NCI-H1105 treated with DMSO at 0.1 percent for 48 hours (cell line): ENCODE measurements around the gene PTPRD.
"Not testable (repeated sequence)": the region's sequence is repeated elsewhere in the genome, so short reads cannot be mapped to it uniquely, and the experiment has no call there.

ENCODE experiments used
- DNase-seq: peaks from one replicate; lab custom pipeline; 2025; lab: John Stamatoyannopoulos, UW

PTPRD gene

GRCh38 chr9:9310743-9311142 is 1302.1 kb downstream of the PTPRD start:
- DNase-seq: not testable (repeated sequence)

DNA sequence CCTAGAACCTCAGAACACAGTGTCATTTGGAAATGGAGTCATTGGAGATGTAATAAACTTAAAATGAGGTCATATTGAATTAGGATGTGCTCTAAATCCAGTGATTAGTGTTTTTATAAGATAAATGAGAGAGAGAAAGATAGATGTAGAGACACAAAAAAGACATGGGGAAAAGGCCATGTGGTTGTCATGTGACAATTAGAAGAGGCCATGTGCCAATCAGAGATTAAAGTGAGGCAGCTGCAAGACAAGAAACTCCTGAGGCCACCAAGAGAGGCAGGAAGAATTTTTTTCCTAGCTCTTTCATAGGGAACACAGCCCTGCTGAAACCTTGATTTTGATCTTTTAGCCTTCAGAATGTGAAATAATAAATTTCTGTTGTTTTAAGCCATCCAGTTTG is 1307.2 kb downstream of the PTPRD start:
- DNase-seq: no peak

DNA sequence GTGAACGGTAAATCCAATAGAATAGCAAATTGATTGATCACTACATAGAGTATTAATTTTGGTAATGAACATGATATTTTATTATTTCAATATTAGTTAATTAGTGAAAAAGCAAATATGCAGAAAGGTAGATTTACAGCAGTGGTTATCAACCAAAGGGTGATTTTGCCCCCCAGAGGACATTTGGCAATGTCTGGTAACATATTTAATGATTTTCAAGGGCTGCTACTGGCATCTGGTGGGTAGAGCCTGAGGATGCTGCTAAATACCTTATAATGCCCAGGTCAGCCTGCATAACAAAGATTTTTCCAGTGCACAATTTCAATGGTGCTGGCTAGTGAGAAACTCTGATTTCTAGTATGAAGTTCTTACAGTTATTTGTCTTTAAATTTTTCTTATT is 1313.7 kb downstream of the PTPRD start:
- no peak for DNase-seq

GRCh38 chr9:9286001-9286400 is 1326.8 kb downstream of the PTPRD start:
- no peak for DNase-seq

- no peak for DNase-seq
Observed at GRCh38 chr9:9284201-9284600, 1328.6 kb downstream of the PTPRD start.

DNA sequence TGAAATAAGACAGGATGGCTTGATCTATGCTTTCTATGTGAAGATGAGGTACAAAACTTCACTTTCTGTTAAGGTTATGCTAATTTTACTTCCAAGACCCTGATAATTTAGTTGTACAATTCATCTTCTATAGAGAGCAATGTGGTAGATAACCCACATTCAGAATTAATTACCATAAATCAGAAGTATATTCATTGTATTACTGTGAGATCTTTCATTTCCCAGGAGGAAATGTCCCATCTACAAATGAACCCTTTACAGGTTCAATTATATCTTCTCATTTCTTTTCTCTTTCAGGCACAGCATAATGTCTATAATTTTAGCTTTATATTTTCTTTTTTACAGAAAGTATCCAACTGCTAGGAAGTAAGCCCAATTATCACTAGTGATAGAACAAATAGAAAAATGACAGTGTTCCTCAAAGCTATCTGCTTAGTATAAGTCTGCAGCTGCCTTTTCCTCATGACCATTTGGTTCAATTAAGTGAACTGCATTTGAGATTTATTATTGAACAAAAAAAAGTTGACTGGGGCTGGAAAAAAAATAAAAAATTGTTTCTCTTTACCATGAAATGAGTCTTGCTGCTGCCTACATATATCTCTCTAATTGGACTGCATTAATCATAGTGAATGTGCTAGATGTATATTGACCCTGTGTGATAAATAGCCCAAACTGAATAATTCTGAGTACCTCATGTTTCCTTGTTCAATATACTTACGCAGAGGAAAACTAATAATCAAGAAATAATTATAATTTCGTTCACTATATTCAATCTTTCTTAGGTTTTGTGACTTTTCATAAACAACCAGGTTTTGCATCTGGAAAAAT is 1329.4 kb downstream of the PTPRD start:
- no peak for DNase-seq

- DNase-seq: no peak
Observed at GRCh38 chr9:9275601-9276000, 1337.2 kb downstream of the PTPRD start.

DNA sequence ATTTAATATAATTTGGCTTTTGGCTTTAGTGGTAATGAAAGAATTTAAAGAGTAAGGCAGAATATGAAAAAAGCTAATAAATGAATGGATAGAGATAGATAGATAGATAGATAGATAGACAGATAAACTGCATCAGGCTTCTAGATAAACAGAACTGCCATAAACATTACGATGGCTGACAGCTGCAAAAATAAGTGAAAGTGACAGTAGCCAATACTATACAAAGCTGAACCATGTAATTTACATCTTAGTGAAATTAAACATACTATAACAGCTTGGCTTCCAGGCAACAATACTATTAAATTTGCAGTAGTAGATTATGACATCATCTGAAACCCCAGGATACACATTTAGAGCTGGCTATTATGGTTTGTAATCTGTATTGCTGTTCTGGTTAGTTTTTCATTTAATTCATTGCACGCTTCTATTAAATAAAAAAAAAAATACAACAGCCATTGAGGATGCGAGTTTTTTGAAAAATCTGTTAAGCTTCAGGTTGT is 1354.8 kb downstream of the PTPRD start:
- no peak for DNase-seq

GRCh38 chr9:9246726-9247125 is 1366.1 kb downstream of the PTPRD start:
- DNase-seq: no peak

DNA sequence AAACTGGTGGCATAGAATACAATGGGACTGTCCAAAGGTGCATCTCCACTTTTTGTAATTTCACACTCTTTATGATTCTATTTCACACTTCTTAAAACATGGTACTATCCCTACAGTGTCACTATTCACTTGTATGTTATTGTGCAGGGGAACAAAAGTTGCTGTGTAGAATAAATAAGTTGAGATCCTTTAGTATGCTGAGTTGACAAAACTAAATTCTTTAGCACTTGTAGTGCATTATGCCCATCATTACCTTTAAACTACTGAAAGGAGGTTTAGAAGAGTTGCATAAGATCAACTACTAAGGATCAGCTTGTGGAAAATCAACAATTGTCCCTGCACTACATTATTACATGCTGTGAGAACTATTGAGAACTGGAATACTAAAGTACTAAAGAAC is 1380.9 kb downstream of the PTPRD start:
- DNase-seq: no peak

DNA sequence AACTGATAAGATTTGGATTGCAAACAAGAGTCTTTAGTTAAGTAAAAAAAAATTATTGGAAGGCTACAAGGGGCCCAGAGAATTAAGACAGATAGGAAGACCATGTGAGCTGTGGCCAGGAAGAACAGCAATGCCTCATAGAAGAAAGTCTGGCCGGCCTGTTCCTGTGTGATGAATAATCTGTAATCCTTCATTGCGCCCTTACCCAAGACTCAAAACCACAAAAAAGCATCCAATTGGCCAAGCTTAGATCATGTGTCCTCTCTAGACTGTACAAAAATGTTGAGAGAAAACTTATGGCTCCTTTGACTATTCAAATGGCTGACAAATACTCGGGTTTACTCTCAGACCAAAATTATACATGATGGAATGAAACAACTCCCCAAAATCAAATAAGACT is 1383.5 kb downstream of the PTPRD start:
- DNase-seq: no peak

GRCh38 chr9:9223175-9223574 is 1389.6 kb downstream of the PTPRD start:
- DNase-seq: no peak

DNA sequence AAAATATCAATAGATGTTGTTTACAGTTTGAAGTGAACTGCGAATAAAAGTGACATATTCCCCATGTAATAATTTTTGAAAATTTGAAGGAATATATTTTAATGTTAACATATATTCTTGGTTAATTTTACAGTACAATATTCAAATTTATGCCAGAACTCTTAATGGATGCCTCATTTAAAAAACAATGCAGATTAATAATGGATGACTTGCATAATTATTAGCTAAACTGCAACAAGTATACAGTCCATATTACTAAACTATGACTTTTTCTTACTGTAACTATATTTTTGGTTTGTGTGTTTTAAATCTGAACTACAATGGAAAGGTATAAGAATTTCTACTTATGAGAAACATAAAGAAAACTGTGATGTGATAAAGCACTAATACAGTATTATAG is 1390.1 kb downstream of the PTPRD start:
- no peak for DNase-seq

- DNase-seq: no peak
Observed at GRCh38 chr9:9216934-9217333, 1395.9 kb downstream of the PTPRD start.

DNA sequence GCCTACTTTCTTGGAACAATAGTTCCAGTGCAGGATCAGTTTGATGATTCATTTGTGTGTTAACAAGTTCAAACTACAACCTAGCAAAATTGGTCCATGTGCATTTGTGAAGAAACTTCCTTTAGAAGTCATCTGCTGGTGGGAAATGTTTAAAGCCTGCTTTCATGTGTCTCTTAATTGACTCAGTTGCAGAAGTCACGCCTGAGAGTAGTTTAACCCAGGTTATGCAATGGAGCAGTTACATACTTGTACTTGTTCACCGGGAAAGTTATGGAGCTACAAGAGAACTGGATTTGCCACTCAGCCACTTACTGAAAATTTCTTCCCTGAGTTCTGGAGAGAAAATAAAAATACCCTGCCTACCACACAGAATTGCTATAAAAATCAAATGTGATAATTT is 1397.8 kb downstream of the PTPRD start:
- DNase-seq: no peak

- no peak for DNase-seq
Observed at GRCh38 chr9:9214066-9214465, 1398.7 kb downstream of the PTPRD start.

DNA sequence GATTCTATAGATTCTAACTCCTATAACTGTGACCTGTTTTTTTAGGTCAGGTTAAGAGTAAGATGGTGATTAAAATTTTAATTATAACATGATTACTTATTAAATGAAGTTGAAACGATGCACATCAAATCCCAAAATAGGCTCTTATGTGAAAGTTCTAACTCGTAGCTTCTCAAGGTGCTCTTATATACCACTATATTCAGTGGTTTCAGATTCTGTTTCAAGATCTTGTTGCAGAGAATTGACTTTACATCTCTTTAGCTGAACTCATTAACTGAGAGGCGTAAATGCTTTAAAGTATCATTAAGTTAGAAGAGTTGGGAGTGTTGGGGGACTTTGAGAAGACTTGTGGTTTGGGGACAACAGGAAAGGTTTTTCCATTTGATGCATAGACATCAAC is 1399.8 kb downstream of the PTPRD start:
- no peak for DNase-seq

GRCh38 chr9:9202276-9202675 is 1410.5 kb downstream of the PTPRD start:
- no peak for DNase-seq

GRCh38 chr9:9186086-9186485 is 1426.7 kb downstream of the PTPRD start:
- no peak for DNase-seq

GRCh38 chr9:9182431-9182830 is 1430.4 kb downstream of the PTPRD start:
- DNase-seq: no peak

GRCh38 chr9:9177081-9177480 is 1435.7 kb downstream of the PTPRD start:
- DNase-seq: no peak

DNA sequence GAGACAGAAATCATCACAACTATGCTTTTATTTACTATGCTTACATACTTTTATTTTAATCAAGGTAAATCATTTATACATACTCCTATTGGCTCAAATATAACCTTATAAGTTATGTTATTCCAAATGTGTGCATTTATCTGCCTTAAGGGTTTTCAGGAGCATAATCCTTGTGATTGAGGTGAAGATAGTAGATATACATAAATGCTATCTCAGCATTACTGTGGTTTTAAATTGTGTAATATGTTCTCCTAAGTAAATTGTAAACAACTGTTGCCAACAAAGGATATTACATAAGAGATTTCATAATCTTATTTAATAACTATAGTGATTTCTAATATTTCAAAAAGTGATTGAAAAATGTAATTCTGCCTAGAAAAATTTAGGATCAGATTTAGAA is 1438.4 kb downstream of the PTPRD start:
- no peak for DNase-seq

DNA sequence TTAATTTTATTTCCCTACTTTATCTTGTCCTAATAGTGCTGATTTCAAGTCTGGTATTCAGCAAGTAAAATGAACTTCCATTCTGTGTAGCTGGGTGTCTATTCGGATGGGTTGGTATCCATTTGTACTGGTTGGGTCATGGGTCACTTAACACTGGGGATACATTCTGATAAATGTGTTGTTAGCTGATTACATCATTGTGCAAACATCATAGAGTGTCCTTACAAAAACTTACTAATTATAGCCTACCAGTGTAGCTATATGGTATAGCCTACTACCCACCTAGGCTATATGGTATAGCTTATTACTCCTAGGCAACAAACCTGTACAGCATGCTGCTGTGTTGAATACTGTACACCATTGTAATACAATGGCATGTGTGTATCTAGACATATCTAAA is 1439.5 kb downstream of the PTPRD start:
- no peak for DNase-seq
